CD4-positive, alpha-beta T cell treated with Interferon alpha-2 for 1 hour (primary cell): ENCODE measurements around the gene ADARB2.

ENCODE experiments used
- DNase-seq, 2 donors: peaks; one replicate each; pipeline ENCODE4 v3.0.0-alpha.2; 2020 to 2022

The ADARB2 gene

DNA sequence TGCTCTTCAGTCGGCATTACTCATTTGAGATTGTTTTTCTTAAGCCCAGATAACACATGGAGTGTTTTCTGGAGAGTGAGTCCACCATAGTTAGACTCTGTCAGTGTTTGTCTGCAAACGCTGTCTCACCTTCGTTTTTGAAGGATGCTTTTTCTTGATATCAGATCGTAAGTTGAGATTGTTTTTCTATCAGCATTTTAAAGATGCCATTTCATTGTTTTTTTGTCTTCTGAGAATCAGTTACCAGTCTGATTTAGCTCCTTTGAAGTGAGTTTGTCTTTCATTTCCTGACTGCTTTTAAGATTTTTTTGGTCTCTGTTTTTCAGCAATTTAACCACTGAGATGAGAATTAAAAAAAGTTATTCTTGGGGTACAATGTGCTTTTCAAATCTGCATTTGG, 543.8 kb downstream of the ADARB2 start:
- no peak for DNase-seq

DNA sequence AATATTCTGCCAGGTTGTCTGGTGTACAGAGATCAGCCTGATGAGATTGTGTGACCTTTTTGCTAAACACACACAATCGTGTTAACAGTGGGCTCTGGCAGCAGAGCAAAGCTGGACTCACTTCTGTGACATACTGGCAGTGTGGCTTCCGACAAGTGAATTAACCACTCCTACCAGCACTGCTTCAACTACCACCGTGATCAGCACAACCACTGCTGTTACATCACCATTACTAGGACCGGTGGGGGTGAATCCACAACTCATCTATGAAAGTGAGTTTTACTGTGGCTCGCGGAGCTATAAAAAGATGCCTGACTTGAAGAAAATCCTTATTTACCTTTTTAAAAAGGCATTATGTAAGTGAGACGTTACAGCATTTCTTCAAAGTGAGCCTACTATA, 545.6 kb downstream of the ADARB2 start:
- DNase-seq, result no peak

DNA sequence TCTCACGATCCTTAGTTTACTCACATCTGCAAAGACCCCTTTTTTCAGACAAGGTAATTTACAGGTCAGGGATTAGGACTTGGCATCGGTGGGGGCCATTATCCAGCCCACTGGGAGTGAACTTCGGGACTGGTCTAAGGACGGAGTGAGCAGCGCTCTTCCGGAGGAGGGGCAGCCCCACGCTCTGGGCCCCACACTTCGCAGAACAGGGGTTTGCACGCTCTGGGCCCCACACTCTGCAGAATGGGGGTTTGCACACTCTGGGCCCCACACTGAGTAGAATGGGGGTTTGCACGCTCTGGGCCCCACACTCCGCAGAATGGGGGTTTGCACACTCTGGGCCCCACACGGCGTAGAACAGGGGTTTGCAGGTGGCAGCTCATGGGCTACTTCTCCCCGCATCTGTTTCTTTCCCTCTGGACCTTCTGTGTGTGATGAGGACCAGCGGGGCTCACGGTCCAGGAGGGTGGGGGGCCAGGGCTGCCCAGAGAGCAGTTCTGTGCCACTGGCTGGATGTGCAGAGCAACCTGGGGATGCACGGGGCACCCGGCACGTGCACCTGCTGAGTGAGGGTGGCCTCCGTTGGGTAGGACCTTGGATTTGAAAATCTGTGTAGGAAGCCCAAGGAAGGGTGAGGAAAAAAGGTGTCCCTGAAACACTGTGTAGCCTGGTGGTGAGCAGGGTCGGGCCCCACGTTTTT, 546.4 kb downstream of the ADARB2 start:
- no peak for DNase-seq

DNA sequence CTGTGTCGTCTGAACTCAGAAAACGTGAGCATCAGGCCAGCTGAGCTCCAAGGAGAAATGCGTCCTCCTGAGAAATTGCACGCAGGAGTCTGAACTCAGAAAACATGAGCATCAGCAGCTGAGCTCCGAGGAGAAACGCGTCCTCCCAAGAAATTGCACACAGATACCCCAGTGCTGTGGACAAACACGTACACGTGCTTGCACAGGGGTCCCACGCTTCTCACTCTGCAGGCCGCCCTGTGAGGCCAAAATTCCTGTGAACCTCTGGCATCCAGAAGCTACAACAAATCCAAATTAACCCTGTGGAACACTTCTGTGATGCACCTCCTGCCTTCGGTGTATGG, 547.3 kb downstream of the ADARB2 start:
- no peak for DNase-seq

DNA sequence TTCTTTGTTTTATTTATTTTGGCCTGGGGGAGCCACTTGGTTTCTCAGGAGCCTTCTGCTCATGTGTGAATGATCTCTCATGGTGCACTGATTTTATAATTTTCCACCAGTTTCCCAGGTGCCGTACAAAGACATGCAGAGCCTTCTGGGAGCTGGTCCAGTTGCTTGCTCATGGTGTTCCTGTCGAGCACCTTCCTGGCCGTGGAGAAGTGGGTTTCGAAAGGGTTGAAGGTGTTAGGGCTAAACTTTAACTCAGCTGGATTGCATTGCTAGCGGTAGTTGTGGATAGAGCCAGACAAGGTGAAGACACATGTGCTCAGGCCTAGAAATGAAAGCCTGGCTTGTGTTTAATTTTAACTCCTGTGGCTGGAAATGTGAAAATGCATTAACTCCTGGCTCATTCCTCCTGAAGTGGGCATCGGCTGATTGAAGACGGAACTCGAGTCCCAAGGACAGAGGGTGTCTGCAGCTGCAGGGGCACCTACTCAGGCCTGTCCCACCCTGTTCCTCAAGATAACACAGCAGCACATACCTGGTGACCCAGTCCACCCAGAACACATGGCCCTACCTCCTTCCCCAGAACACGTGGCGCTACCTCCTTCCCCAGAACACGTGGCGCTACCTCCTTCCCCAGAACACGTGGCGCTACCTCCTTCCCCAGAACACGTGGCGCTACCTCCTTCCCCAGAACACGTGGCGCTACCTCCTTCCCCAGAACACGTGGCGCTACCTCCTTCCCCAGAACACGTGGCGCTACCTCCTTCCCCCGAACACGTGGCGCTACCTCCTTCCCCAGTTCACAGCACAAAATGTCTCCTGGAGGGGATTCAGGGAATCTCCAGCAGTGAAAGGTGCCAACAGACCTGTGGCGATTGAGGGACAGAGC, 547.9 kb downstream of the ADARB2 start:
- DNase-seq, result no peak

DNA sequence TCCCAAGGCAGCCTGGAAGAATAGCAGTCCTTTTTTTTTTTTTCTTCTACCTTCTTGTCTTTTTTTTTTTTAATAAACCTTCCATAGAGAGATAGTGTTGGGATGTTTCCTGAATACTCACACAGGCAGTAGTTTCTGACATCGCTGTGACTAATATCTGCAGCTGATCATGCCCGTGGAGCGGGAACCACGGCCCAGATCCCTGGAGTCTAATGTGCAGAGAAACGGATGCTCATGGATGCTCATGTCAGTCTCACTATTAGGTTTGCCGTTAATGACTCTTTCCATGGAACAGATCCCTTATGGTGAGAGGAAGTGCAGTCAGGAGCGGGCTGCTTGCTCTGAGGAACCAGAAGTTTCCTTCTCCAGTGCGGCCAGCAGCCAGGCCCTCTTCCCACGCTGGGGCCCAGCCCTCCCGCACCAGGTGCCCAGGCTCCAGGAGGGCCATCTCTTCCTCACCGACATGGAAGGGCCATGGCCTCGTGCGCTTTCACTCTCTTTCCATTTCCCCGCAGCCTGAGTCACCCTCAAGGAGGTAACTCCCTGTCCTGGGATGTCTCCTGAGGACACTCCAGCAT, 548.7 kb downstream of the ADARB2 start:
- no peak for DNase-seq

DNA sequence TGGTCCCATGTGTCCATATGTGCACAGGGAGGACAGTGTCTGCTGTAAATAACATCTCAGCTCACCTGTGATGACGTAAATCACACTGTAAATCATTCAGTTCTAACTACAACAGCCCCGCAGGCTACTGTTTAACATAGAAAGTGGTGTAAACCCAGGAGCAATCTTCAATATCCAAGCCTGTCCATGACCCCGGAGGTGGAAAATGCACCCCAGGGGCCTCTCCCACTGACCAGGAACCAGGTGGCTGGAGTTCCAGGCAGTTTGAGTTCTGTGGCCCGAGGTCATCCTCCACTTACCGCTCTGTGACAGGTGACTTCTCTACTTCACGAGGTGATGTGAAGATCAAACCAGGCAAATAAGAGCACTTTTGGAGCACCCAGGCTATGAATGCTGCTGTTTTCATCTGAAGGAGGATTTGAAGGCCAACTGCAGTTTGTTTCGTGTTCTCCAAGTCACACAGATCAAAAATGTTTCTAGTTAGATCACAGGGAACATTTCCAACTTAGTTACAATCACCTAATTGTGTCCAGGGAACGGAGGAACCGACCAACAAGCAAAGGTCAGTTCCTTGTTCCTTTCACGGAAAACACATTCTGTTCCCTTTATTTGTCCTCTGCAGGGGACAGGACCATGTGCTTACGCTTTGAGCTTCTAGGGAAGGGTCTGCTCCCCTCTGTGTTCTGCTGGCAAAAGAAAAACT, 549.3 kb downstream of the ADARB2 start:
- no peak for DNase-seq

GRCh38 chr10:1187151-1187854, 550.0 kb downstream of the ADARB2 start:
- DNase-seq, result no peak

- no peak for DNase-seq
These were observed 550.7 kb downstream of the ADARB2 start for GRCh38 chr10:1186683-1186990.

DNA sequence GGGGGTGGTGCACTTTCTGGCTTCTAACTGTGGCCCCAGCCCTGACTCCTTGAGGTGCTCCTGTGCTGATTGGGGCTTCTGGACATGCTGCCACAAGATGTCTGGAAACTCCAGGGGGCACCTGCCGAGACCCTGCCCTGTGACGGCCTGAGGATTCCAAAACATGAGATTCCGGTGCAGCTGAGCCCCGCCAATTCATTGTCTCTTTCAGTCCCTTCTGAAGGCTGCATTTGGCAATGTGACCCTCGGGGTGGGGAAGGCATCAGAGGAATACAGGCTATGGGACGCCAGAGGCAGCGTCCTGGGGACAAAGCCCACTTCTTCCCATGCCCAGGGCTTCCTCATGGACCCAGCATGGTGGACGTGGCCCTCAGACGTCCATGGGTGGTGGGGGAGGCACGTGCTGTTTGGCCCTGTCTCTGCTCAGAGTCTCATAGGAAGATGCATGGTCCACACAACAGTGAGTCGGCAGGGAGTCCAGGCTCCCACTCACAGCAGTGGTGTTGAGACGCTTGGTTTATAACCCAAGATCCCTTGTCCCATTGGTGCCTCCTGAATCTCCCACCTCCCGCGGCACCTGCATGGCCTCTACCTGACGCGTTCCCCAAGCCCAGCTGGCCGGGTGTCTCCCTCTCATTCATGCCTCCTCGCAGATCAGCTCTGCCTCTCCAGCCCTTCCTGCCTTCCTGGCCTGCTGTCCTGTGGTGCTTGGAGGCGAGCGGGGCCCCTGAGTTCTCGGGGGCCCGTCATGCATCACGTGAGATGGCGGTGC, 551.2 kb downstream of the ADARB2 start:
- no peak for DNase-seq

DNA sequence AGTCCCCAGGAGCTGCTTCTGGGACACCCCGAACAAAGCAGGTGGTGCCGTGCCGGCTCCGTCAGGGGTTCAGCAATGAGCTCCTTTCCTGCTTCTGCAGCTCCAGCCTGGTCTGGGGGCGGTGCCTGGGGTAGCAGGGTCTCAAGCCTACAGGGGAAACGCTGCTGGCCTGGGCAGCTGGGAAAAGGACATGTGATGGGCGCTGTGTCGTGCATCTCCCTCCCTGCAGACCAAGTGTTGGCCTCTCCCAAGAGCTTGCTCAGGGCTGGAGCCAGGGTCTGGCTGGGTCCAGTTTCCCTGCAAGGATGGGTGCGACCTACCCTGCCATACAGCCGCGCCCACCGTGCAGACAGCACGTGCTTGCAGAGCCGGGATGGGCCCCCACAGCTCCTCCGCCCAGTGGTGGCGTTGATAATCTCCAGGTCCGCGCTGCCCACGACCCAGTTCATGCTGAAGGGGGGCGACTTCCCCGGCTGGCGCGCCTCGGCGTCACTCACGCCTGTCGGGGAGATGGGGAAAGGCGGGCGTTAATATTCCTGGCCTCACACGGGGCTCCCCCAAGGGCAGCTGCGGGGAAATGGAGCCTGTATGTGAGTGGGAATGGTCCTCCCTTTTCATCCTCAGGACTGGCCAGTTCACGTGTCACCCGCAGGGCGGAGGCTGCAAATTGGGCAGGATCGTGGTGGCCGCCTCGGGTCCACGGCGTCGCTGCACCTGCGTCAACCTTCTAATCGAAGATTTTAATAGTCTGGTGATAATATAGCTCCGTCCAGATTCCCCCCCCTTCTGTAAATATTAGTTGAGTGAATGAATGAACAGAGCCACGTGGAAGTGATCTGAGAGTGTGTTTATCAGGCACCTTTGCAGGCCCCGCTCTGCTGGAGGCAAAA, 552.5 kb downstream of the ADARB2 start:
- DNase-seq, result no peak

DNA sequence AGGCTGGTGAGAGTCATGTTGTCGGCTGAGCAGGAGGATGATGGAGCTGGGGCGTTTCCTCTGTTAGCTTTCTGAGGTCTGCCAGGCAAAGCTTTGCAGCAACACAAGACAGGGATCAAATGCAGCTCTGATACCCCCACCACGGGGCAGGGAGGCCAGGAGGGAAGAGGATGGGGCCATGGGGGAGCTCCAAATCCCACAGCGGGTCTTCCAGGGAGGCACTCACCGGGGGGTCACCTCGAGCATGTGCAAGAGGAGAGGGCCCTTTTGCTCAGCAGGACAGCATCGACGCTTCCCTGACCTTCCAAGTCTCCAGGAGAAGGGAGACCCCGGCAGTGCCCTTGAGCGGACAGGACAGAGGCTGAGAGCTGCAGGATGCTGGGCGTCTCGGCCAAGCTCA, 553.6 kb downstream of the ADARB2 start:
- DNase-seq, result no peak

DNA sequence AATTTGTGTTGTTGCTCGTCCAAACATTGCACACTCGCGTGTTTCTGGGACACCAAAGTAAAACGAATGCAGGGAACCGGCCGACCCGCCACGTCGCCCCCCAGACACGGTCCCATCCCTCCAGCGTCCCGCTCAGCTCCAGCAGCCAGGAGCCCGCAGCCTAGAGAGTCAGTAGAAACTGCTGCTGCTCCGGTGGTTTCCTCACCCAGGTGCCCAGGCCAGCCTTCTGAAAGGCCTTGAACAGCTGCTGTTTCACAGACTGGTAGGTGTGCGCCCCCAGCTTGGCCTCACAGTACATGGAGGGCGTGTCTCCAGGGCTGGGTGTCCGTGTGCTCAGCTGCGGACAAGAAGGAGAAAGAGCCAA, 554.3 kb downstream of the ADARB2 start:
- no peak for DNase-seq

GRCh38 chr10:1182280-1183032, 554.9 kb downstream of the ADARB2 start:
- no peak for DNase-seq

DNA sequence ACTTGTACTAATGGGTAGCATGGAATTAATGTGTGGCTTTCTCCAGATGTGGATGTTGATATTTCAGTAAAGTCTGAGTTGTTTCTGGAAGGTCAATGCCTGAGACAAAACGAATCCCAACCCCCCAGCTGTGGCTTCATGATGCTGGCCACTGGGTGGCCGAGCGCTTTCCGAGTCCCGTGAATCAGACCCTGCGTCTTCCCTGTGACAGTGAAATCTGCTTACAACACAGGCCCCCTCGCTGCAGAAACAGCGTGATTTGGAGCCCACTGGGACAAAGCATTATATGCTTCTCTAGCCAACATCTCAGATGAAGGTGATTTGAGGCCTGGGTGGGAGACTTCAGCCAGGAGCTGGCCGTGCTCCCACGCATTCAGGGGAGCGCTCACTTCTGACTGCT, 556.5 kb downstream of the ADARB2 start:
- no peak for DNase-seq

- no peak for DNase-seq
These were observed 557.1 kb downstream of the ADARB2 start for GRCh38 chr10:1180071-1180730.

GRCh38 chr10:1179346-1180070, 557.8 kb downstream of the ADARB2 start:
- DNase-seq, result no peak

- DNase-seq, result no peak
These were observed 558.8 kb downstream of the ADARB2 start for GRCh38 chr10:1178506-1178905.

GRCh38 chr10:1177936-1178335, 559.4 kb downstream of the ADARB2 start:
- DNase-seq, result no peak
